HepG2 (cell line): ENCODE results near the gene CMTM2. TPM values are rescaled to one million over a fixed set of nuclear protein-coding genes. Genes with fewer than 3 reads are reported as not detected.

Source experiments
- DNMT1 ChIP-seq: sonication (generic); formaldehyde crosslinking; IDR thresholded peaks from 2 replicates; pipeline ENCODE4 v1.5.1; 2020; ENCODE audit warnings: mild to moderate bottlenecking, missing genetic modification reagents
- GLI4 ChIP-seq: sonication (generic); formaldehyde crosslinking; IDR thresholded peaks from 2 replicates; pipeline ENCODE4 v1.5.1; 2020; ENCODE audit warnings: missing genetic modification reagents, mild to moderate bottlenecking, moderate library complexity, borderline replicate concordance
- GPN1 ChIP-seq: sonication (generic); formaldehyde crosslinking; IDR thresholded peaks from 2 replicates; pipeline ENCODE4 v1.5.1; 2020; ENCODE audit warnings: missing genetic modification reagents, borderline replicate concordance
- KLF15 ChIP-seq: sonication (generic); formaldehyde crosslinking; IDR thresholded peaks from 2 replicates; pipeline ENCODE4 v1.8.1; 2023; ENCODE audit warnings: borderline replicate concordance, mild to moderate bottlenecking, inconsistent platforms, missing genetic modification reagents, mixed read lengths
- MEIS1 ChIP-seq: sonication (generic); formaldehyde crosslinking; IDR thresholded peaks from 2 replicates; pipeline ENCODE4 v1.9.0; 2021; ENCODE audit warnings: mild to moderate bottlenecking, missing genetic modification reagents, moderate library complexity, borderline replicate concordance
- MTA1 ChIP-seq: sonication (generic); formaldehyde crosslinking; IDR thresholded peaks from 2 replicates; pipeline ENCODE4 v1.4.0; 2020; ENCODE audit warnings: missing genetic modification reagents, mild to moderate bottlenecking, borderline replicate concordance
- RARA ChIP-seq: IDR thresholded peaks from 2 replicates; pipeline ENCODE4 v1.6.1; 2016; ENCODE audit warnings: missing genetic modification reagents, missing compliant biosample characterization
- WIZ ChIP-seq: sonication (generic); formaldehyde crosslinking; IDR thresholded peaks from 2 replicates; pipeline ENCODE4 v1.5.1; 2020; ENCODE audit warnings: mild to moderate bottlenecking, missing genetic modification reagents
- ZNF101 ChIP-seq: sonication (generic); formaldehyde crosslinking; IDR thresholded peaks from 2 replicates; pipeline ENCODE4 v1.4.0; 2020; ENCODE audit warnings: mild to moderate bottlenecking, low read depth, missing genetic modification reagents, borderline replicate concordance
- polyA plus RNA-seq, 8 experiments: library from polyadenylated mRNA; depleted of rRNA in 3 of 8; stranded (reverse) in 7 of 8; unstranded in 1 of 8; fragments of >200 nt; fragmentation: Illumina TruSeq in 4 of 8; extraction: Trizol in 4 of 8; gene quantifications; 2 replicates each; pipeline versions ENCODE4 v1.2.1 to v1.2.3, GENCODE V29; 2011 to 2016; ENCODE audit warnings: low read depth in 4 of 8, missing spikeins in 1 of 8, mixed read lengths in 1 of 8; ENCODE audit not compliant: insufficient read depth in 1 of 8
- total RNA-seq, 5 experiments: library from RNA; depleted of rRNA; stranded (reverse); fragments of >200 nt; fragmentation: Illumina TruSeq; extraction: Trizol; gene quantifications; 2 replicates each; pipeline ENCODE4 v1.2.3, GENCODE V29; 2016; ENCODE audit warnings: low read depth in 1 of 5
- TF ChIP-seq, protein P1 (sequence below): sonication (generic); formaldehyde crosslinking; IDR thresholded peaks from 2 replicates; pipeline ENCODE4 v1.5.1; 2020; ENCODE audit warnings: mild to moderate bottlenecking, missing genetic modification reagents, borderline replicate concordance
- TF ChIP-seq, protein P2 (sequence below): sonication (generic); formaldehyde crosslinking; IDR thresholded peaks from 2 replicates; pipeline ENCODE4 v1.4.0; 2020; ENCODE audit warnings: mild to moderate bottlenecking, missing genetic modification reagents
- TF ChIP-seq, protein P3 (sequence below): sonication (generic); formaldehyde crosslinking; IDR thresholded peaks from 2 replicates; pipeline ENCODE4 v1.4.0; 2020; ENCODE audit warnings: missing genetic modification reagents; ENCODE audit errors: not compliant biosample characterization
- TF ChIP-seq, protein P4 (sequence below): sonication (generic); formaldehyde crosslinking; IDR thresholded peaks from 2 replicates; pipeline ENCODE4 v1.4.0; 2020; ENCODE audit warnings: missing genetic modification reagents, borderline replicate concordance
- TF ChIP-seq, protein P5 (sequence below), 2 experiments: fragments of 450-650 bp in 1 of 2; sonication (generic) in 1 of 2; formaldehyde crosslinking; IDR thresholded peaks; 2 replicates each; pipeline versions ENCODE4 v1.5.0 to v1.8.0; 2020 to 2022; ENCODE audit warnings: mild to moderate bottlenecking in 1 of 2, missing genetic modification reagents in 1 of 2

The CMTM2 gene
- total and polyA plus RNA-seq, 2 of the 13 experiments (the other 11 are each of a cell fraction or from before 2014, with no cell fraction given): not detected

DNA sequence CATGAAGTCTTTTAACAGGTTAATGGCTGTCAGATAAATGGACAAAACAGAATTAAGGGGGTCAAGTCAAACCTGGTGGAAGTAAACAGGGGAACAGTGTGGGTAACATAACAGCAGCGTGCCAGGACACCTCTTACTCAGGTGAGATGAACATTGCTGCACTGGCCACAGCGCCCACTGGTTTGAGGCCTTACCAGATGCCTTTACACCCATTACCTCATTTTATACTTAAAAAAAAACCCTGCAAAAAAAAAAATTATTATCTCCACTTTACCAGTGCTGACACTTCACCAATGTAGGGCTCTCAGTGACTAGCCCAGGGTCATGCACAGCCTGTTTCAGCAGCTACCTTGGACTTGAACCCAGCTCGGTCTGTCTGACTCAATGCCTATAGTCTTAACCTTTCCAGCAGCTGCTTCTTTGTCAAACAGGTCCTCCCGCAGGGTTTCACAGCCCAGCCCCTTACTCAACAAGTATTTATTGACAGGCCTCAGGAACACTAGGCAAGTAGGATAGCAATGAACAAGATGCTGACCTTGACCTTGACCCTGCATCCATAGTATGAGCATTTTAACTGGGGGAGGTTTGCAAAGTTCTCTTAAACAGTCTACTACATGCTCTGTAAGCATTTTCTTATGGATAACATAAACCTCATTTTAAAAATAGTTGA is 55.4 kb downstream of the CMTM2 start (continued):
- TF ChIP-seq, protein P1, sequence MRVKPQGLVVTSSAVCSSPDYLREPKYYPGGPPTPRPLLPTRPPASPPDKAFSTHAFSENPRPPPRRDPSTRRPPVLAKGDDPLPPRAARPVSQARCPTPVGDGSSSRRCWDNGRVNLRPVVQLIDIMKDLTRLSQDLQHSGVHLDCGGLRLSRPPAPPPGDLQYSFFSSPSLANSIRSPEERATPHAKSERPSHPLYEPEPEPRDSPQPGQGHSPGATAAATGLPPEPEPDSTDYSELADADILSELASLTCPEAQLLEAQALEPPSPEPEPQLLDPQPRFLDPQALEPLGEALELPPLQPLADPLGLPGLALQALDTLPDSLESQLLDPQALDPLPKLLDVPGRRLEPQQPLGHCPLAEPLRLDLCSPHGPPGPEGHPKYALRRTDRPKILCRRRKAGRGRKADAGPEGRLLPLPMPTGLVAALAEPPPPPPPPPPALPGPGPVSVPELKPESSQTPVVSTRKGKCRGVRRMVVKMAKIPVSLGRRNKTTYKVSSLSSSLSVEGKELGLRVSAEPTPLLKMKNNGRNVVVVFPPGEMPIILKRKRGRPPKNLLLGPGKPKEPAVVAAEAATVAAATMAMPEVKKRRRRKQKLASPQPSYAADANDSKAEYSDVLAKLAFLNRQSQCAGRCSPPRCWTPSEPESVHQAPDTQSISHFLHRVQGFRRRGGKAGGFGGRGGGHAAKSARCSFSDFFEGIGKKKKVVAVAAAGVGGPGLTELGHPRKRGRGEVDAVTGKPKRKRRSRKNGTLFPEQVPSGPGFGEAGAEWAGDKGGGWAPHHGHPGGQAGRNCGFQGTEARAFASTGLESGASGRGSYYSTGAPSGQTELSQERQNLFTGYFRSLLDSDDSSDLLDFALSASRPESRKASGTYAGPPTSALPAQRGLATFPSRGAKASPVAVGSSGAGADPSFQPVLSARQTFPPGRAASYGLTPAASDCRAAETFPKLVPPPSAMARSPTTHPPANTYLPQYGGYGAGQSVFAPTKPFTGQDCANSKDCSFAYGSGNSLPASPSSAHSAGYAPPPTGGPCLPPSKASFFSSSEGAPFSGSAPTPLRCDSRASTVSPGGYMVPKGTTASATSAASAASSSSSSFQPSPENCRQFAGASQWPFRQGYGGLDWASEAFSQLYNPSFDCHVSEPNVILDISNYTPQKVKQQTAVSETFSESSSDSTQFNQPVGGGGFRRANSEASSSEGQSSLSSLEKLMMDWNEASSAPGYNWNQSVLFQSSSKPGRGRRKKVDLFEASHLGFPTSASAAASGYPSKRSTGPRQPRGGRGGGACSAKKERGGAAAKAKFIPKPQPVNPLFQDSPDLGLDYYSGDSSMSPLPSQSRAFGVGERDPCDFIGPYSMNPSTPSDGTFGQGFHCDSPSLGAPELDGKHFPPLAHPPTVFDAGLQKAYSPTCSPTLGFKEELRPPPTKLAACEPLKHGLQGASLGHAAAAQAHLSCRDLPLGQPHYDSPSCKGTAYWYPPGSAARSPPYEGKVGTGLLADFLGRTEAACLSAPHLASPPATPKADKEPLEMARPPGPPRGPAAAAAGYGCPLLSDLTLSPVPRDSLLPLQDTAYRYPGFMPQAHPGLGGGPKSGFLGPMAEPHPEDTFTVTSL (CRISPR knock-in tag): no peak
- TF ChIP-seq GPN1 (CRISPR knock-in tag) (no peak), DNMT1 (CRISPR knock-in tag) (no peak), MTA1 (no peak), MEIS1 (CRISPR knock-in tag) (no peak), ZNF101 (CRISPR knock-in tag) (no peak), KLF15 (no peak), WIZ (CRISPR knock-in tag) (no peak), GLI4 (CRISPR knock-in tag) (no peak), RARA (CRISPR knock-in tag) (peak; percentile 74)
- TF ChIP-seq, protein P2, sequence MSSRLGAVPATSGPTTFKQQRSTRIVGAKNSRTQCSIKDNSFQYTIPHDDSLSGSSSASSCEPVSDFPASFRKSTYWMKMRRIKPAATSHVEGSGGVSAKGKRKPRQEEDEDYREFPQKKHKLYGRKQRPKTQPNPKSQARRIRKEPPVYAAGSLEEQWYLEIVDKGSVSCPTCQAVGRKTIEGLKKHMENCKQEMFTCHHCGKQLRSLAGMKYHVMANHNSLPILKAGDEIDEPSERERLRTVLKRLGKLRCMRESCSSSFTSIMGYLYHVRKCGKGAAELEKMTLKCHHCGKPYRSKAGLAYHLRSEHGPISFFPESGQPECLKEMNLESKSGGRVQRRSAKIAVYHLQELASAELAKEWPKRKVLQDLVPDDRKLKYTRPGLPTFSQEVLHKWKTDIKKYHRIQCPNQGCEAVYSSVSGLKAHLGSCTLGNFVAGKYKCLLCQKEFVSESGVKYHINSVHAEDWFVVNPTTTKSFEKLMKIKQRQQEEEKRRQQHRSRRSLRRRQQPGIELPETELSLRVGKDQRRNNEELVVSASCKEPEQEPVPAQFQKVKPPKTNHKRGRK: no peak
- TF ChIP-seq, protein P3, sequence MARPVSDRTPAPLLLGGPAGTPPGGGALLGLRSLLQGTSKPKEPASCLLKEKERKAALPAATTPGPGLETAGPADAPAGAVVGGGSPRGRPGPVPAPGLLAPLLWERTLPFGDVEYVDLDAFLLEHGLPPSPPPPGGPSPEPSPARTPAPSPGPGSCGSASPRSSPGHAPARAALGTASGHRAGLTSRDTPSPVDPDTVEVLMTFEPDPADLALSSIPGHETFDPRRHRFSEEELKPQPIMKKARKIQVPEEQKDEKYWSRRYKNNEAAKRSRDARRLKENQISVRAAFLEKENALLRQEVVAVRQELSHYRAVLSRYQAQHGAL: no peak
- TF ChIP-seq, protein P4, sequence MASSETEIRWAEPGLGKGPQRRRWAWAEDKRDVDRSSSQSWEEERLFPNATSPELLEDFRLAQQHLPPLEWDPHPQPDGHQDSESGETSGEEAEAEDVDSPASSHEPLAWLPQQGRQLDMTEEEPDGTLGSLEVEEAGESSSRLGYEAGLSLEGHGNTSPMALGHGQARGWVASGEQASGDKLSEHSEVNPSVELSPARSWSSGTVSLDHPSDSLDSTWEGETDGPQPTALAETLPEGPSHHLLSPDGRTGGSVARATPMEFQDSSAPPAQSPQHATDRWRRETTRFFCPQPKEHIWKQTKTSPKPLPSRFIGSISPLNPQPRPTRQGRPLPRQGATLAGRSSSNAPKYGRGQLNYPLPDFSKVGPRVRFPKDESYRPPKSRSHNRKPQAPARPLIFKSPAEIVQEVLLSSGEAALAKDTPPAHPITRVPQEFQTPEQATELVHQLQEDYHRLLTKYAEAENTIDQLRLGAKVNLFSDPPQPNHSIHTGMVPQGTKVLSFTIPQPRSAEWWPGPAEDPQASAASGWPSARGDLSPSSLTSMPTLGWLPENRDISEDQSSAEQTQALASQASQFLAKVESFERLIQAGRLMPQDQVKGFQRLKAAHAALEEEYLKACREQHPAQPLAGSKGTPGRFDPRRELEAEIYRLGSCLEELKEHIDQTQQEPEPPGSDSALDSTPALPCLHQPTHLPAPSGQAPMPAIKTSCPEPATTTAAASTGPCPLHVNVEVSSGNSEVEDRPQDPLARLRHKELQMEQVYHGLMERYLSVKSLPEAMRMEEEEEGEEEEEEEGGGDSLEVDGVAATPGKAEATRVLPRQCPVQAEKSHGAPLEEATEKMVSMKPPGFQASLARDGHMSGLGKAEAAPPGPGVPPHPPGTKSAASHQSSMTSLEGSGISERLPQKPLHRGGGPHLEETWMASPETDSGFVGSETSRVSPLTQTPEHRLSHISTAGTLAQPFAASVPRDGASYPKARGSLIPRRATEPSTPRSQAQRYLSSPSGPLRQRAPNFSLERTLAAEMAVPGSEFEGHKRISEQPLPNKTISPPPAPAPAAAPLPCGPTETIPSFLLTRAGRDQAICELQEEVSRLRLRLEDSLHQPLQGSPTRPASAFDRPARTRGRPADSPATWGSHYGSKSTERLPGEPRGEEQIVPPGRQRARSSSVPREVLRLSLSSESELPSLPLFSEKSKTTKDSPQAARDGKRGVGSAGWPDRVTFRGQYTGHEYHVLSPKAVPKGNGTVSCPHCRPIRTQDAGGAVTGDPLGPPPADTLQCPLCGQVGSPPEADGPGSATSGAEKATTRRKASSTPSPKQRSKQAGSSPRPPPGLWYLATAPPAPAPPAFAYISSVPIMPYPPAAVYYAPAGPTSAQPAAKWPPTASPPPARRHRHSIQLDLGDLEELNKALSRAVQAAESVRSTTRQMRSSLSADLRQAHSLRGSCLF (CRISPR knock-in tag): no peak
- TF ChIP-seq, protein P5, sequence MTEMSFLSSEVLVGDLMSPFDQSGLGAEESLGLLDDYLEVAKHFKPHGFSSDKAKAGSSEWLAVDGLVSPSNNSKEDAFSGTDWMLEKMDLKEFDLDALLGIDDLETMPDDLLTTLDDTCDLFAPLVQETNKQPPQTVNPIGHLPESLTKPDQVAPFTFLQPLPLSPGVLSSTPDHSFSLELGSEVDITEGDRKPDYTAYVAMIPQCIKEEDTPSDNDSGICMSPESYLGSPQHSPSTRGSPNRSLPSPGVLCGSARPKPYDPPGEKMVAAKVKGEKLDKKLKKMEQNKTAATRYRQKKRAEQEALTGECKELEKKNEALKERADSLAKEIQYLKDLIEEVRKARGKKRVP (CRISPR knock-in tag; IDR thresholded peaks at IDR 0.05): no peak
